DMS79 treated with DMSO at 0.1 percent for 48 hours (cell line): ENCODE results near the gene NDUFS6.
A peak's percentile ranks its signal among the peaks of the same experiment; 100 is the strongest.

Experiments used
- DNase-seq: peaks from one replicate; lab custom pipeline; 2025; lab: John Stamatoyannopoulos, UW

The NDUFS6 gene

GRCh38 chr5:1765880-1766235, 35.3 kb upstream of the NDUFS6 start:
- DNase-seq, result no peak

DNA sequence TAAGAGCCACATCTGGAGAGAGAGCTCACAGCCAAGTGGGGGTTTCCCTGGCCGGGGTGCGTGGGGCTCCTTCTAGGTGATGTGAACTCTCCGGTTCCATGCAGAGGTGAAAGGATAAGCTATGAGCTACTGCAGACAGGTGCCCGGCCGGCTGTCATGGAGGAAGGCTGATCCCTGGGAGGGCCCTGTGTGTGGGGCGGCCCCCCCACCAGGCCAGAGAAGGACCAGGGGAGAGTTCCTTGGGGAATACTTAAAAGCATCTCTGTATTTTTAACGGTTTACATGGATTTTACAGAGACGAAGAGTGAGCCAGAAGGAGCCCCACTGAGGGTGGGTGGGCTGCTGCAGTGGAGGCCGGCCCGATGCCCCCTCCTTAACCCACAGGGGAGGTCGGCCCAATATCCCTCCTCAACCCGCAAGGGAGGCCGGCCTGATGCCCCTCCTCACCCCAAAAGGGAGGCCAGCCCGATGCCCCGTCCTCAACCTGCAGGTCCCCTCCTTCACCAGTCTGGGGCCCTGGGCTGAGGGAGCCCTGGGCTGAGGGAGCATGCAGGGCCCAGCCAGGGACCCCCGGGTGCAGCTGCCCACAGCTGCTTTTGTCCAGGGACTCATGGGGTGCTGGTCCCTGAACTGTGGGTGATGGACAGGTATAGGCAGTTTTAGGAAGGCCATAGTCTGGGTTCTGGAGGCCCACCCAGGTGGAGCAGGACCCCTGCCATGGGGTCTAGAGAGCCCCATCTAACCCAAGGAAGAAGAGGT, 33.5 kb upstream of the NDUFS6 start:
- DNase-seq, result no peak

- DNase-seq, result no peak
Measured at GRCh38 chr5:1768283-1769000, 32.8 kb upstream of the NDUFS6 start.

DNA sequence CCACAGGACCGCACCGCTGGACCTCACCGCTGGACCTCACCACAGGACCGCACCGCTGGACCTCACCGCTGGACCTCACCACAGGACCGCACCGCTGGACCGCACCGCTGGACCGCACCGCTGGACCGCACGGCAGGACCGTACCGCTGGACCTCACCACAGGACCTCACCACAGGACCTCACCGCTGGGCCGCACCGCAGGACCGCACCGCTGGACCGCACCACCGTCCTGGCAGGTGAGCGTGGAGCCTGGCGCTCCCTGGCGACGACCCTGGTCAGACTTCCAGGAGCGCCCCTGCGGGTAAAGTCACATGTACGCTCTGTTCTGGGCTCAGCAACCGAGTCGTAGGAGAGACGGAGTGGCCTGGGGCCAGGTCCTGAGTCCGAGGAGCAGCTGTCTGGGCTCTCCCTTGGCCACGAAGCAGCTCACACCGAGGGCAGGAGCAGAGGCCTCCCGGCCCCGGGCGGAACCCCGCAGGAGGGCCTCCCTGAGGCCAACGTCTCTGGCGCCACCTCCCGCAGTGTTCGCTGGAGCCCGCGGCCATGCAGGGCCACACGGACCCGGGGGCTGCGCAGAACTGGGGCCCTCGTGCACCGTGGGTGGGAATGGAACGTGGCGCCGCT, 32.1 kb upstream of the NDUFS6 start:
- DNase-seq, result no peak

DNA sequence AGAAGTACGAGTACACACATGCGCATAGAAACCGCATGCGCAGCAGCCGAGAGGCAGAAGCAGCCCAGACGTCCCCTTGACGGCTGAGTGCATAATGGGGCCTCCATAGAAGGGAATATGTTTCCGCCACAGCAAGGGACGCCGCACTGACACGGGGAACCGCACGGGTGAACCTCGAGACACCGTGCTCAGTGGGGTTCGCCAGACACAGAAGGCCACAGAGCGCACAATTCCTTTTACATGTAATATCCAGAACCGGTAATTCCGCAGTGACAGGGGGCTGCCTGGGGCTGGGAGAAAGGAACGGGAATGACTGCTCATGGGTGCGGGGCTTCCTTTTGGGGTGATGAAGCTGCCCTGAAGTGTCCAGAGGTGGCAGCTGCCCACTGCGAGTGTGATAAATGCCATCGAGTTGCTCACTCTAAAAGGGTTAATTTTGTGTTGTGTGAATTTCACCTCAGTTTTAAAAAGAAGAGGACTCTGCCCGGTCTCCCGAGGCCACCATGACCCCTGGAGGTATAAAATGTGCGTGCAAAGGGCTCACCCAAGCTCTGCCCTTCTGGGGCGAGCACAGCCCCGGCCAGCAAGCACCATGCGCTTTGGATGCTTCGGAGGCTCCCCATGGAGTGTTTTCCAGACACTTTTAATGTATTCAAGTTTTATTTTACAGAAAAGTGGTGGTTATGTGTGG, 31.3 kb upstream of the NDUFS6 start:
- no peak for DNase-seq

DNA sequence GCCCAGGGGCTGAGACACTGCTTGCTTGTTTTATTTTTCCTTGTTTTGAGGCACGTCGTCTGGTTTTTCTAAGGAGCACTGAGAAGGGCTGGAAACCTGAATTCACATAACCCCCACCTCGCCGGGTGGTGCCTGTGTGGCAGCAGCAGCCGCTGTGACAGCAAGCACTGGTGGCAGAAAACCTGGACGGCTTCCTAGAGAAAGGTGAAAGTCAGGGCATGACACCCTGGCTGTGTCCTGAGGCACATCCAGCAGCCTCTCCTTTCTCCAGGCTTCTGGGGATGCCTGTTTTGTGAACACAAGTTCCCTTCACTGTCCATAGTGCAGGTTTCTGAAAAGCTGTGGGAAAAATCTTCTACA, 30.8 kb upstream of the NDUFS6 start:
- DNase-seq, result no peak

- peak; percentile 37 for DNase-seq
Measured at GRCh38 chr5:1771149-1772065, 29.8 kb upstream of the NDUFS6 start.

- DNase-seq, result no peak
Measured at GRCh38 chr5:1772634-1773033, 28.6 kb upstream of the NDUFS6 start.

DNA sequence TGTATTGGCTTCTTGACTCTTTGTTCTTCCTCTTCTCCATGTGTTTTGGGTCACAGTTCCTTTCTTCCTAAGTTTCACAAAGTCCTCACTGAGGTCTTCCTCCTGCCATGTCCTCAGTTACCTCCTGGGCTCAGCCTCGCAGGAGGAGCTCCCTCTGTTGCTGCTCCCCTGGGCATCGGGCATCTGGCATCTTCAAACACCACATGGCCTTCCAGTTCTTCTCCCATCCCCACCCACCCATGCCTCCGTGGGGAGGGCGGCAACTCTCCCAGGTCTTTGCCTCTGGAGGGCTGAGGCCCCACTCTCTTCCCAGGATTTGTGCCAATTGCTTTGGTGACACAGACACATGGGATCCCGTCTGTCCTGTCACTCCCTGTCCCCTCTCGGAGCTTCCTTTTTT, 24.4 kb upstream of the NDUFS6 start:
- DNase-seq, result no peak

GRCh38 chr5:1777281-1778137, 23.7 kb upstream of the NDUFS6 start:
- no peak for DNase-seq

DNA sequence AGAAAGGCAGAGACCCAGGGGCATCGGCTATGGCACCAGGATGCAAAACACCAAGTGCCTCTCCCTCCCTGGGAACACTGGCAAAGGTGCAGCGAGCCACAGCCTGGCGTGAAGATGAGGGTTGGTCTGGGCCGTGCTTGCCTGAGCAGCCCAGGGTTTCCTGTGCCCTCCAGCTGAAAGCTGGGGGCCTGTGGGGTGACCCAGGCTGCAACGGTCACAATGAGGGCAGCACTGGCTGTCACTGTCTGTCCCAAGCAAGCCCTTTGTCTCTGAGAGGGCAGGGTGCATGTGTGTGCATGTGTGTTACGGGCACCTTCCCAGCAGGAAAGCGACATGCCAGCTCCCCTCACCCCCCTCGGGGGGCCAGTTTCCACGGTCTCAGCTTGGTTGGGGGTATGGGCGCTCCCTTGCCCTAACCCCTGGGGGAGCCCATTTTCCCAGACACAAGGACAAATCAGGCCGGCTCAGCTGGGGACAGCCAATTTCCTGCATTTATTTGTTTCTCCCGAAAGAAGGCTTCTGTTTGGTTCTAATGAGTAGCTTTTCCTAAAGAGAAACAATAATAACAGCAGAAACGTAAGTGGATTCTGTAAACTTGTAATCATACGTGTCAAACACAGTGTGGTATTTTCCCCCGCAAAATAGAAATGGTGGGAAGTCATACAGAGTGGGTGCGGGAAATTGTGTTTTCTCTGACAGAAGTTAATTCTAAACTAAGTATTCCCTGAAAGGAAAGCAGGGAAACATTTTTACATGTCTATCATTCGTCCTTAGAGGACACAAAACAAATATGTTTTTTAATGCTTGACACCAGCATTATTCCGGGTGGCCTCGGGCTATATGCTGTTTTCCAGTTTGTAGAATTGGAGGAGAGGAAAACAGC, 22.8 kb upstream of the NDUFS6 start:
- DNase-seq, result no peak

- DNase-seq, result no peak
Measured at GRCh38 chr5:1779021-1779680, 22.1 kb upstream of the NDUFS6 start.

GRCh38 chr5:1779782-1780613, 21.2 kb upstream of the NDUFS6 start:
- no peak for DNase-seq

- no peak for DNase-seq
Measured at GRCh38 chr5:1780614-1780930, 20.6 kb upstream of the NDUFS6 start.

DNA sequence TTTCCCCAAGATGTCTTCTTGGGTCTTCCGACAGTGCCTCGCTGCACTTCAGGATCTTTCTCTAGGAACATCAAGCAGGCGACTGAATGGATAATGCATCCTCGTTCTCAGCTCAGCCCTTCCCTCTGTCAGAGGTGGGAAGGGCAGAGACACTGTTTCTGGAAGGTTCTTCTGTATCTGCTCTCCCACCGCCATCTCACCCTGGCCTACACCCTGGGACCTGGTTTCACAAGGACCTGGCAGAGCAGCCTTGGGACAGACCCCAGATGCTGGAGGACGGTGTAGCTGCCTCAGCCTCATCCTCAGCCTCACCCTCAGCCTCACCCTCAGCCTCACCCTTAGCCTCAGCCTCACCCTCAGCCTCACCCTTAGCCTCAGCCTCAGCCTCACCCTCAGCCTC, 20.1 kb upstream of the NDUFS6 start:
- no peak for DNase-seq

GRCh38 chr5:1781726-1782384, 19.4 kb upstream of the NDUFS6 start:
- no peak for DNase-seq

DNA sequence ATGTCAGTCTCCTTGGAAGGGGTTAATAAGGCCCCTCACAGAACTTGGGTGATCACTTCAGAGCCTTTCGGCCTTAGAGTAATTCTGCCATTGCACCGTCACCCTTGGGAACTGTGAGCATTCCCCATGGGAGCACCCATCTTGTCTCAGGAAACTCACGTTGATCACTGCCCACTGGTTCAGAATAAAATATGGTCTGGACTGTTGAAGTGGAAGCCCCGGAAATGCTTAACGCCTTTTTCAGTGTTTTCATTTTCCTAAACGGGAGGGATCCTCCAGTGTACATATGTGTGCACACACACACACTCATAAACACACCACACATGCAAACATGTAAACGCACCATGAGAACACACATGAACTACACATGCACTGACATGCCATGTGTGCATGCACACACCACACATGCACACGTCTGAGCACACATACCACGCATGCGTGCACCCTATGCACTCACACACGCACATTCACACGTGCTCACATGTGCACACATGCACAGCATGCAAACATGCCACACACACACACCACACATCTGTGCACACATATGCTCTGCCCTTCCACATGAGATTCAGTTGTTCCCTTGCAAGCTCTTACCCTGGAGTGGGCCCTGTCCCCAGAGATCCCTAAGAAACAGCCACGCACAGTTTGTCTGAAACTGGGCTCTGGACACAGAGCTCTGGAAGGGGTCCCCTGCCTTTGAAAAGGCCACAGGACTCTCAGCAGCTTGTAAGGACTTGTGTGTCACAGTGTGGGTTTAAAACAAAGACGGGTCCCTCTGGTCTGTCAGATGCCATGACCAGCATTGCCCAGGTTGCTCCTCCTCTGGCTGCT, 18.6 kb upstream of the NDUFS6 start:
- peak; percentile 71 for DNase-seq
